GM23248 (cell line): ENCODE measurements around the gene ILK. TPM values are rescaled to one million over a fixed set of nuclear protein-coding genes. Genes with fewer than 3 reads are reported as not detected.

ENCODE experiments used
- DNase-seq: peaks from one replicate; pipeline ENCODE4 v3.0.0-alpha.2; 2015
- H2AFZ ChIP-seq: fragments of 200-600 bp; sonication (generic); 2 replicates; pipeline ENCODE4 v1.6.1; 2016; ENCODE audit warnings: antibody characterized with exemption
- H3F3A ChIP-seq: fragments of 200-600 bp; sonication (generic); 2 replicates; pipeline ENCODE4 v1.6.1; 2016; ENCODE audit warnings: mild to moderate bottlenecking, antibody characterized with exemption, mixed run types; ENCODE audit not compliant: insufficient read depth
- H3K27ac ChIP-seq: fragments of 200-600 bp; sonication (generic); 2 replicates; pipeline ENCODE4 v1.5.1; 2016; ENCODE audit warnings: mild to moderate bottlenecking
- H3K27me3 ChIP-seq: fragments of 200-600 bp; sonication (generic); replicated peaks from 2 replicates; pipeline ENCODE4 v1.6.1; 2016; ENCODE audit warnings: mild to moderate bottlenecking; ENCODE audit not compliant: insufficient read depth
- H3K36me3 ChIP-seq: fragments of 200-600 bp; sonication (generic); 2 replicates; pipeline ENCODE4 v1.6.1; 2016; ENCODE audit warnings: low read depth, mild to moderate bottlenecking
- H3K4me1 ChIP-seq: fragments of 200-600 bp; sonication (generic); 2 replicates; pipeline ENCODE4 v1.6.1; 2016; ENCODE audit warnings: mild to moderate bottlenecking; ENCODE audit not compliant: insufficient read depth
- H3K4me2 ChIP-seq: fragments of 200-600 bp; sonication (generic); one replicate; pipeline ENCODE4 v1.6.1; 2016; ENCODE audit warnings: mild to moderate bottlenecking; ENCODE audit not compliant: unreplicated experiment
- H3K4me3 ChIP-seq: fragments of 200-600 bp; sonication (generic); 2 replicates; pipeline ENCODE4 v1.5.1; 2016; ENCODE audit warnings: mild to moderate bottlenecking
- H3K79me2 ChIP-seq: fragments of 200-600 bp; sonication (generic); 2 replicates; pipeline ENCODE4 v1.6.1; 2016; ENCODE audit warnings: mild to moderate bottlenecking; ENCODE audit not compliant: insufficient read depth
- H3K9ac ChIP-seq: fragments of 200-600 bp; sonication (generic); 2 replicates; pipeline ENCODE4 v1.6.1; 2016; ENCODE audit warnings: mild to moderate bottlenecking
- H3K9me2 ChIP-seq: fragments of 200-600 bp; sonication (generic); 2 replicates; pipeline ENCODE4 v1.6.1; 2016; ENCODE audit warnings: mixed run types, mild to moderate bottlenecking, moderate library complexity; ENCODE audit not compliant: insufficient read depth
- H3K9me3 ChIP-seq: fragments of 200-600 bp; sonication (generic); one replicate; pipeline ENCODE4 v1.6.1; 2017; ENCODE audit warnings: low read depth
- H4K20me1 ChIP-seq: fragments of 200-600 bp; sonication (generic); 2 replicates; pipeline ENCODE4 v1.6.0; 2016; ENCODE audit not compliant: insufficient read depth
- EZH2 ChIP-seq: fragments of 200-600 bp; sonication (generic); IDR thresholded peaks from 2 replicates; pipeline ENCODE4 v1.6.1; 2018; ENCODE audit warnings: antibody characterized with exemption, mild to moderate bottlenecking; ENCODE audit not compliant: insufficient read depth, poor library complexity, severe bottlenecking
- EZH2phosphoT487 ChIP-seq: fragments of 200-600 bp; sonication (generic); IDR thresholded peaks from 2 replicates; pipeline ENCODE4 v1.6.1; 2018; ENCODE audit warnings: antibody characterized with exemption, moderate library complexity, mild to moderate bottlenecking, low read depth; ENCODE audit not compliant: insufficient read depth
- WGBS, 2 experiments: methylation state at CpG; one replicate each; pipeline ENCODE4 v1.1.6; 2015 to 2017; ENCODE audit warnings: low lambda C conversion rate in 2 of 2, low coverage in 1 of 2; ENCODE audit errors: missing lambda C conversion rate in 2 of 2; 5-methylcytosine and 5-hydroxymethylcytosine counted together
- in situ Hi-C: fragments of 300-500 bp; cut with MboI; formaldehyde crosslinking; loops from 2 replicates; pipeline ENCODE4 v1.15.0; 2020
- polyA plus RNA-seq: library from polyadenylated mRNA; unstranded; fragments of >200 nt; fragmentation: Nextera tagmentation; extraction: Ambion mirVana; gene quantifications from 2 replicates; pipeline ENCODE4 v1.2.1, GENCODE V29; 2016
- total RNA-seq: library from RNA; depleted of rRNA; stranded (reverse); fragments of >200 nt; shearing (Covaris generic); gene quantifications from 2 replicates; pipeline ENCODE4 v1.2.3, GENCODE V29; 2014; rRNA removed

Gene ILK
- total RNA-seq (211 and 242 TPM in 2 replicates), polyA plus RNA-seq (256 and 264 TPM in 2 replicates)

GRCh38 chr11:6603287-6604080, at the start of gene ILK, which contains the start of gene RRP8:
ILK (plus strand) TSS chr11:6603774; CDS start chr11:6604272, 498 bp downstream.
RRP8 (minus strand) TSS chr11:6603616; CDS start chr11:6603502, 114 bp downstream.
- Histone ChIP-seq H3K4me3 (peak within 1 kb of the TSS; percentile 96), H3K9me2 (no peaks in the 10 kb centered on the region), H2AFZ (peak within 1 kb of the TSS; percentile 90), H3K4me2 (peak within 1 kb of the TSS; percentile 98), H3K27ac (peak within 1 kb of the TSS; percentile 77), H3K27me3 (no peaks in the 10 kb centered on the region), H4K20me1 (no peaks in the 10 kb centered on the region), H3F3A (peaks cover 43% of the 10 kb centered on the region), H3K4me1 (peaks cover 38% of the 10 kb centered on the region), H3K9ac (peak within 1 kb of the TSS; percentile 88), H3K79me2 (peaks cover 97% of the 10 kb centered on the region), H3K9me3 (no peaks in the 10 kb centered on the region), H3K36me3 (peaks cover 27% of the 10 kb centered on the region; the same call in 1 of the 2 replicates)
- TF ChIP-seq EZH2phosphoT487 (no peak), EZH2 (no peak)
- in situ Hi-C loops = no loop called here
- 1% methylated on average over 52 to 65 of the region's 72 CpGs for WGBS, 2 experiments
- DNase-seq = peak; percentile 96

GRCh38 chr11:6554828-6555706, 48.5 kb upstream of the ILK start:
- Histone ChIP-seq H3K9ac (no peak overlapping the region), H3K4me3 (no peak overlapping the region), H2AFZ (no peak overlapping the region), H4K20me1 (no peaks in the 10 kb centered on the region), H3K27ac (no peak overlapping the region), H3K9me2 (no peaks in the 10 kb centered on the region), H3K4me1 (no peaks in the 10 kb centered on the region), H3F3A (no peaks in the 10 kb centered on the region), H3K79me2 (no peaks in the 10 kb centered on the region), H3K9me3 (no peaks in the 10 kb centered on the region), H3K27me3 (no peaks in the 10 kb centered on the region), H3K4me2 (no peak overlapping the region), H3K36me3 (no peaks in the 10 kb centered on the region)
- WGBS, 2 experiments = 93 to 99% methylated on average over 5 of the region's 5 CpGs
- TF ChIP-seq EZH2 = no peak
- TF ChIP-seq EZH2phosphoT487 = no peak
- DNase-seq = no peak
- in situ Hi-C loops = no loop called here

- Histone ChIP-seq H3K9ac (no peak overlapping the region), H3K4me2 (no peak overlapping the region), H3K9me3 (no peaks in the 10 kb centered on the region), H3K36me3 (no peaks in the 10 kb centered on the region), H3K27me3 (no peaks in the 10 kb centered on the region), H4K20me1 (no peaks in the 10 kb centered on the region), H3K27ac (no peak overlapping the region), H3K4me1 (no peaks in the 10 kb centered on the region), H3K4me3 (no peak overlapping the region), H2AFZ (no peak overlapping the region), H3F3A (no peaks in the 10 kb centered on the region), H3K79me2 (no peaks in the 10 kb centered on the region), H3K9me2 (no peaks in the 10 kb centered on the region)
- DNase-seq = no peak
- WGBS, 2 experiments = 85 to 88% methylated on average over 11 of the region's 11 CpGs
- in situ Hi-C loops = no loop called here
- TF ChIP-seq EZH2 (no peak), EZH2phosphoT487 (no peak)
Observed at GRCh38 chr11:6556139-6556949, 47.2 kb upstream of the ILK start.

GRCh38 chr11:6557063-6557462, 46.5 kb upstream of the ILK start:
- Histone ChIP-seq H2AFZ (no peak overlapping the region), H3K4me1 (no peaks in the 10 kb centered on the region), H3F3A (no peaks in the 10 kb centered on the region), H3K27ac (no peak overlapping the region), H3K4me3 (no peak overlapping the region), H3K27me3 (no peaks in the 10 kb centered on the region), H3K79me2 (no peaks in the 10 kb centered on the region), H3K36me3 (no peaks in the 10 kb centered on the region), H3K9me3 (no peaks in the 10 kb centered on the region), H3K9ac (no peak overlapping the region), H3K9me2 (no peaks in the 10 kb centered on the region), H4K20me1 (no peaks in the 10 kb centered on the region), H3K4me2 (no peak overlapping the region)
- 86 to 90% methylated on average over 11 of the region's 11 CpGs for WGBS, 2 experiments
- TF ChIP-seq EZH2 = no peak
- no peak for TF ChIP-seq EZH2phosphoT487
- no peak for DNase-seq
- in situ Hi-C loops = no loop called here
